T follicular helper cell (primary cell): ENCODE data around the gene CARMIL1.

Source experiments
- DNase-seq: peaks from one replicate; pipeline ENCODE4 v3.0.0-alpha.2; 2020; ENCODE audit warnings: low read depth

The CARMIL1 gene

GRCh38 chr6:25659633-25660368 lies 380.6 kb downstream of the CARMIL1 start:
- no peak for DNase-seq

- no peak for DNase-seq
These were observed 381.3 kb downstream of the CARMIL1 start for GRCh38 chr6:25660512-25660911.

GRCh38 chr6:25661129-25661779 lies 382.1 kb downstream of the CARMIL1 start:
- no peak for DNase-seq

- no peak for DNase-seq
These were observed 386.3 kb downstream of the CARMIL1 start for GRCh38 chr6:25665455-25665854.

DNA sequence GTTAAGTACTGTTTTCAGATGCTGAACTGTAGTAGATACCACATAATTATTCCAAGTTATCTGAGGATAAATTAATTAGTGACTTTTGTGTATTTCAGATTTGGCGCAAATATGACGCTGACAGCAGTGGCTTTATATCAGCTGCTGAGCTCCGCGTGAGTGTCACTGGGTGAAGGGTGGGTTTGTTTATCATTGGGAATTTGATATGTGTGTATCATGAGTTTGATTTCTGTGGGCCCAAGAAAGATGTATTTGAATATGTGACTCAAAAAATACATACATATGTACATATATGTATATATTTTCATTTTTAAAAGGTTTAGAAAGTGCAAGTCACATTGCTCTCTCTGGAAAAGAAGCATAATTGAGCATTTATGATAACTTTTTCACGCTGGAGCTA lies 390.2 kb downstream of the CARMIL1 start:
- DNase-seq = no peak
